H9 (cell line): ENCODE results near the gene NOP9. TPM values are rescaled to one million over a fixed set of nuclear protein-coding genes. Genes with fewer than 3 reads are reported as not detected.

ENCODE experiments used
- DNase-seq: peaks from one replicate; pipeline ENCODE4 v3.0.0-alpha.2; 2017
- H2AFZ ChIP-seq: one replicate; pipeline ENCODE4 v1.6.1; 2013; ENCODE audit warnings: mild to moderate bottlenecking, low read length, control low read depth, moderate library complexity
- H2AK5ac ChIP-seq: 2 replicates; pipeline ENCODE4 v1.6.1; 2013; ENCODE audit warnings: low read length, control low read depth, mixed read lengths; ENCODE audit not compliant: insufficient read length
- H2BK120ac ChIP-seq: one replicate; pipeline ENCODE4 v1.6.1; 2013; ENCODE audit warnings: low read depth, mild to moderate bottlenecking, low read length, control low read depth, inconsistent platforms; ENCODE audit not compliant: poor library complexity, severe bottlenecking
- H2BK12ac ChIP-seq: 2 replicates; pipeline ENCODE4 v1.6.1; 2013; ENCODE audit warnings: low read length, control low read depth, mixed read lengths, low read depth; ENCODE audit not compliant: insufficient read length
- H2BK15ac ChIP-seq: 2 replicates; pipeline ENCODE4 v1.6.1; 2013; ENCODE audit warnings: low read depth, low read length, control low read depth
- H2BK20ac ChIP-seq: one replicate; pipeline ENCODE4 v1.6.1; 2013; ENCODE audit warnings: low read depth, mild to moderate bottlenecking, low read length, control low read depth, inconsistent platforms; ENCODE audit not compliant: poor library complexity, severe bottlenecking
- H2BK5ac ChIP-seq: 2 replicates; pipeline ENCODE4 v1.6.1; 2013; ENCODE audit warnings: low read length, control low read depth, mixed read lengths; ENCODE audit not compliant: insufficient read length
- H3K14ac ChIP-seq: 2 replicates; pipeline ENCODE4 v1.6.1; 2013; ENCODE audit warnings: low read length, control low read depth; ENCODE audit not compliant: insufficient read depth
- H3K18ac ChIP-seq: 2 replicates; pipeline ENCODE4 v1.6.1; 2013; ENCODE audit warnings: low read depth, mild to moderate bottlenecking, mixed read lengths, low read length, control low read depth; ENCODE audit not compliant: insufficient read length
- H3K23ac ChIP-seq: 2 replicates; pipeline ENCODE4 v1.6.1; 2013; ENCODE audit warnings: low read length, control low read depth, mixed read lengths, low read depth; ENCODE audit not compliant: insufficient read length
- H3K23me2 ChIP-seq: 2 replicates; pipeline ENCODE4 v1.6.1; 2013; ENCODE audit warnings: low read depth, mild to moderate bottlenecking, mixed read lengths, low read length, control low read depth; ENCODE audit not compliant: insufficient read length, poor library complexity, severe bottlenecking
- H3K27ac ChIP-seq: 2 replicates; pipeline ENCODE4 v1.5.1; 2013; ENCODE audit warnings: low read length, control low read depth, mixed read lengths, low read depth; ENCODE audit not compliant: insufficient read length
- H3K27me3 ChIP-seq: 2 replicates; pipeline ENCODE4 v1.6.1; 2013; ENCODE audit warnings: low read length, control low read depth, inconsistent platforms; ENCODE audit not compliant: insufficient read depth
- H3K4ac ChIP-seq: 2 replicates; pipeline ENCODE4 v1.6.1; 2013; ENCODE audit warnings: low read depth, mild to moderate bottlenecking, control low read depth, inconsistent platforms, low read length, moderate library complexity
- H3K4me1 ChIP-seq: 2 replicates; pipeline ENCODE4 v1.6.1; 2013; ENCODE audit warnings: low read length, control low read depth, inconsistent platforms; ENCODE audit not compliant: insufficient read depth
- H3K4me2 ChIP-seq: 2 replicates; pipeline ENCODE4 v1.6.1; 2013; ENCODE audit warnings: low read length, control low read depth, mixed read lengths; ENCODE audit not compliant: insufficient read length, insufficient read depth
- H3K56ac ChIP-seq: 2 replicates; pipeline ENCODE4 v1.6.1; 2013; ENCODE audit warnings: low read depth, mild to moderate bottlenecking, mixed read lengths, low read length, control low read depth; ENCODE audit not compliant: insufficient read length
- H3K79me1 ChIP-seq: 2 replicates; pipeline ENCODE4 v1.6.1; 2013; ENCODE audit warnings: low read depth, mild to moderate bottlenecking, moderate library complexity, low read length, control low read depth, inconsistent platforms; ENCODE audit not compliant: insufficient read depth, poor library complexity, severe bottlenecking
- H3K79me2 ChIP-seq: 2 replicates; pipeline ENCODE4 v1.6.1; 2013; ENCODE audit warnings: low read length, control low read depth, inconsistent platforms; ENCODE audit not compliant: insufficient read depth
- H3K9ac ChIP-seq: 2 replicates; pipeline ENCODE4 v1.6.1; 2013; ENCODE audit warnings: low read length, control low read depth, mixed read lengths; ENCODE audit not compliant: insufficient read length; ENCODE audit errors: extremely low read depth
- H3K9me3 ChIP-seq: one replicate; pipeline ENCODE4 v1.6.1; 2013; ENCODE audit warnings: low read depth, low read length, inconsistent platforms; ENCODE audit not compliant: control insufficient read depth
- H3T11ph ChIP-seq: one replicate; pipeline ENCODE4 v1.6.1; 2013; ENCODE audit warnings: mild to moderate bottlenecking, low read length, control low read depth, inconsistent platforms
- H4K20me1 ChIP-seq: one replicate; pipeline ENCODE4 v1.6.1; 2013; ENCODE audit not compliant: control insufficient read depth, insufficient read length, insufficient read depth
- H4K5ac ChIP-seq: 2 replicates; pipeline ENCODE4 v1.6.1; 2013; ENCODE audit warnings: low read depth, mild to moderate bottlenecking, mixed read lengths, low read length, control low read depth; ENCODE audit not compliant: insufficient read length
- H4K8ac ChIP-seq: replicated peaks from 2 replicates; pipeline ENCODE4 v1.6.1; 2013; ENCODE audit warnings: low read length, control low read depth, mixed read lengths, low read depth; ENCODE audit not compliant: insufficient read length
- H4K91ac ChIP-seq: 2 replicates; pipeline ENCODE4 v1.6.1; 2013; ENCODE audit warnings: low read depth, mild to moderate bottlenecking, moderate library complexity, mixed read lengths, low read length, control low read depth; ENCODE audit not compliant: insufficient read length
- H3K27ac Mint-ChIP-seq, 3 experiments: 2 replicates in 2 of 3; 3 replicates in 1 of 3; pipeline ENCODE4 v1.8.0; 2020 to 2021; ENCODE audit warnings: mixed read lengths in 3 of 3, mild to moderate bottlenecking in 1 of 3, moderate library complexity in 1 of 3
- H3K27me3 Mint-ChIP-seq: 2 replicates; pipeline ENCODE4 v1.8.0; 2021; ENCODE audit warnings: low read depth, mild to moderate bottlenecking, moderate library complexity, mixed read lengths
- H3K36me3 Mint-ChIP-seq, 3 experiments: 2 replicates in 2 of 3; 3 replicates in 1 of 3; pipeline ENCODE4 v1.8.0; 2020 to 2021; ENCODE audit warnings: low read depth in 3 of 3, mixed read lengths in 3 of 3; ENCODE audit not compliant: insufficient read depth in 1 of 3
- H3K4me1 Mint-ChIP-seq, 2 experiments: 2 replicates each; pipeline ENCODE4 v1.8.0; 2020; ENCODE audit warnings: mixed read lengths in 2 of 2
- H3K4me3 Mint-ChIP-seq, 2 experiments: 2 replicates in 1 of 2; 3 replicates in 1 of 2; pipeline ENCODE4 v1.8.0; 2020 to 2021; ENCODE audit warnings: mild to moderate bottlenecking in 2 of 2, mixed read lengths in 2 of 2, moderate library complexity in 1 of 2
- H3K9me3 Mint-ChIP-seq, 2 experiments: 2 replicates in 1 of 2; 3 replicates in 1 of 2; pipeline ENCODE4 v1.8.0; 2020; ENCODE audit warnings: mild to moderate bottlenecking in 2 of 2, mixed read lengths in 2 of 2, moderate library complexity in 1 of 2
- CTCF ChIP-seq: fragments of 200-600 bp; sonication (generic); conservative IDR thresholded peaks from 3 replicates; pipeline ENCODE4 v1.8.0; 2021; ENCODE audit warnings: antibody characterized with exemption, mild to moderate bottlenecking
- WGBS: extraction: QIAGEN DNeasy Blood & Tissue Kit; methylation state at CpG from one replicate; pipeline ENCODE4 v1.1.7; 2013; ENCODE audit warnings: missing lambda C conversion rate, low lambda C conversion rate, mixed read lengths; ENCODE audit not compliant: insufficient read length; ENCODE audit errors: extremely low coverage; 5-methylcytosine and 5-hydroxymethylcytosine counted together
- total RNA-seq: library from RNA; stranded (reverse); gene quantifications from 2 replicates; pipeline ENCODE4 v1.2.1, GENCODE V29; 2021

The NOP9 gene
- total RNA-seq, 1 experiment from 2014 or later, result 34.7 TPM

GRCh38 chr14:24307156-24307574 is 7.5 kb downstream of the NOP9 start:
- Histone ChIP-seq H2BK20ac (no peak overlapping the region), H3K14ac (no peak overlapping the region), H3K56ac (no peak overlapping the region), H3K9me3 (no peaks in the 10 kb centered on the region), H3K79me1 (no peaks in the 10 kb centered on the region), H4K91ac (no peak overlapping the region), H3K4me1 (no peaks in the 10 kb centered on the region), H2BK12ac (no peak overlapping the region), H2BK5ac (no peak overlapping the region), H3K9ac (no peak overlapping the region), H3K79me2 (no peaks in the 10 kb centered on the region), H3K23ac (no peak overlapping the region), H3K27ac (no peak overlapping the region), H2BK120ac (no peak overlapping the region), H4K5ac (no peak overlapping the region), H2AFZ (no peak overlapping the region), H4K20me1 (no peaks in the 10 kb centered on the region), H2AK5ac (no peak overlapping the region), H3K4me2 (no peak overlapping the region), H3K27me3 (no peaks in the 10 kb centered on the region), H3T11ph (no peak overlapping the region), H3K23me2 (no peaks in the 10 kb centered on the region), H4K8ac (no peak overlapping the region), H3K18ac (no peak overlapping the region), H2BK15ac (no peak overlapping the region), H3K4ac (no peak overlapping the region)
- no peak for TF ChIP-seq CTCF
- H3K4me1 Mint-ChIP-seq, result peaks cover 5 to 6% of the 10 kb centered on the region in 2 experiments; a peak in 3 of 4 replicates
- no CpG with 5 or more reads among the region's 11 CpGs for WGBS
- DNase-seq, result no peak
- no peak overlapping the region for H3K4me3 Mint-ChIP-seq
- peaks cover 33 to 73% (median 57%) of the 10 kb centered on the region in 3 experiments for H3K36me3 Mint-ChIP-seq
- no peaks in the 10 kb centered on the region for H3K9me3 Mint-ChIP-seq
- H3K27me3 Mint-ChIP-seq, result no peaks in the 10 kb centered on the region
- peak overlapping the region in 1 of 3 experiments; percentile 25; a peak in 1 of 7 replicates for H3K27ac Mint-ChIP-seq
